ENCODE measurements around the gene PIAS1. TPM values are rescaled to one million over a fixed set of nuclear protein-coding genes. Genes with fewer than 3 reads are reported as not detected.

PIAS1 gene
- total and polyA plus RNA-seq, 2 donors (not counting 3 experiments of a cell fraction or from before 2014, with no cell fraction given): 23.7 to 24.2 TPM

GRCh38 chr15:68235022-68235421 is 180.9 kb downstream of the PIAS1 start:
- POLR2A ChIA-PET: no interaction called here
- H4K20me1 ChIP-seq (replicated peaks; ENCODE audit: control insufficient read depth, extremely low read depth, insufficient read depth, low read length): no peaks in the 10 kb centered on the region
- H3K4me1 ChIP-seq (ENCODE audit: control insufficient read depth, extremely low read depth, insufficient read depth, low read length): peaks cover 2% of the 10 kb centered on the region
- BruUV-seq (replicated peaks): no TSS peak
- H3K4me3 ChIP-seq (replicated peaks in 1 of 3; ENCODE audit: insufficient read depth in 1 of 3, low read depth in 1 of 3, low read length in 3 of 3): no peak overlapping the region
- no peak for FAIRE-seq
- TF ChIP-seq MAX (IDR thresholded peaks at IDR 0.05; ENCODE audit: insufficient read depth, insufficient read length) (no peak), CTCF (IDR thresholded peaks at IDR 0.05; ENCODE audit: extremely low read depth in 1 of 2, insufficient read depth in 1 of 2, low read depth in 1 of 2, low read length in 2 of 2) (no peak)
- H3K9ac ChIP-seq (replicated peaks; ENCODE audit: extremely low read depth, insufficient read depth, low read length): no peak overlapping the region
- H3K36me3 ChIP-seq (ENCODE audit: control insufficient read depth in 2 of 2, extremely low read depth in 1 of 2, insufficient read depth in 2 of 2, low read length in 2 of 2): no peaks in the 10 kb centered on the region
- no peak overlapping the region for H3K27ac ChIP-seq (ENCODE audit: insufficient read depth, low read depth, low read length)
- H3K9me1 ChIP-seq (replicated peaks; ENCODE audit: control insufficient read depth, extremely low read depth, insufficient read depth, low read length): no peaks in the 10 kb centered on the region
- intact Hi-C loops (cut with micrococcal nuclease) (no loop called here), dilution Hi-C loops (cut with MboI; ENCODE audit: extremely low pct_ligation_motif_present, low sequenced_read_pairs) (no loop called here)
- no peak for DNase-seq (ENCODE audit: low read depth, low spot score)
- CTCF ChIA-PET: interaction anchor here (1.1 to 2.5 kb wide), 2 partner anchors 18 to 71 kb away, joined by 3 to 8 read pairs; no protein-coding TSS in a partner anchor
- no peaks in the 10 kb centered on the region for H3K79me2 ChIP-seq (ENCODE audit: control insufficient read depth, insufficient read depth, low read length)
- no peak overlapping the region for H3K4me2 ChIP-seq (ENCODE audit: insufficient read depth, low read length)
- H3K27me3 ChIP-seq (ENCODE audit: control insufficient read depth in 2 of 2, insufficient read depth in 2 of 2, low read length in 2 of 2): no peaks in the 10 kb centered on the region
- H3K9me3 ChIP-seq (replicated peaks; ENCODE audit: control insufficient read depth, insufficient read depth, low read length): no peaks in the 10 kb centered on the region
- no peak overlapping the region for H2AFZ ChIP-seq (ENCODE audit: low read depth, low read length)

GRCh38 chr15:68239025-68239424 is 184.9 kb downstream of the PIAS1 start:
- H4K20me1 ChIP-seq (replicated peaks; ENCODE audit: control insufficient read depth, extremely low read depth, insufficient read depth, low read length): no peaks in the 10 kb centered on the region
- TF ChIP-seq GATA2 (IDR thresholded peaks at IDR 0.05; ENCODE audit: insufficient read depth, insufficient read length, low read depth, low read length) (no peak), EZH2 (IDR thresholded peaks at IDR 0.05; ENCODE audit: borderline replicate concordance, low read depth, low read length, severe bottlenecking) (no peak)
- ChIA-PET POLR2A (no interaction called here), CTCF (interaction anchor here (1.3 to 3.0 kb wide), 2 partner anchors 8 to 14 kb away, joined by 5 to 17 read pairs; no protein-coding TSS in a partner anchor)
- no peak overlapping the region for H3K9ac ChIP-seq (replicated peaks; ENCODE audit: extremely low read depth, insufficient read depth, low read length)
- no peak overlapping the region for H2AFZ ChIP-seq (ENCODE audit: low read depth, low read length)
- no peak for DNase-seq (ENCODE audit: low read depth, low spot score)
- no peak overlapping the region for H3K27ac ChIP-seq (ENCODE audit: insufficient read depth, low read depth, low read length)
- H3K9me3 ChIP-seq (replicated peaks; ENCODE audit: control insufficient read depth, insufficient read depth, low read length): no peaks in the 10 kb centered on the region
- H3K36me3 ChIP-seq (ENCODE audit: control insufficient read depth in 2 of 2, extremely low read depth in 1 of 2, insufficient read depth in 2 of 2, low read length in 2 of 2): no peaks in the 10 kb centered on the region
- BruUV-seq (replicated peaks): no TSS peak
- no peaks in the 10 kb centered on the region for H3K9me1 ChIP-seq (replicated peaks; ENCODE audit: control insufficient read depth, extremely low read depth, insufficient read depth, low read length)
- FAIRE-seq: no peak
- no peak overlapping the region for H3K4me2 ChIP-seq (ENCODE audit: insufficient read depth, low read length)
- no peaks in the 10 kb centered on the region for H3K4me1 ChIP-seq (ENCODE audit: control insufficient read depth, extremely low read depth, insufficient read depth, low read length)
- H3K79me2 ChIP-seq (ENCODE audit: control insufficient read depth, insufficient read depth, low read length): no peaks in the 10 kb centered on the region
- H3K27me3 ChIP-seq (ENCODE audit: control insufficient read depth in 2 of 2, insufficient read depth in 2 of 2, low read length in 2 of 2): no peaks in the 10 kb centered on the region
- dilution Hi-C loops (cut with MboI; ENCODE audit: extremely low pct_ligation_motif_present, low sequenced_read_pairs) (no loop called here), intact Hi-C loops (cut with micrococcal nuclease) (no loop called here)
- H3K4me3 ChIP-seq (replicated peaks in 1 of 3; ENCODE audit: insufficient read depth in 1 of 3, low read depth in 1 of 3, low read length in 3 of 3): no peak overlapping the region

All from endothelial cell of umbilical vein (primary cell).